Measurements from ENCODE around the gene PRR5L.

PRR5L gene

DNA sequence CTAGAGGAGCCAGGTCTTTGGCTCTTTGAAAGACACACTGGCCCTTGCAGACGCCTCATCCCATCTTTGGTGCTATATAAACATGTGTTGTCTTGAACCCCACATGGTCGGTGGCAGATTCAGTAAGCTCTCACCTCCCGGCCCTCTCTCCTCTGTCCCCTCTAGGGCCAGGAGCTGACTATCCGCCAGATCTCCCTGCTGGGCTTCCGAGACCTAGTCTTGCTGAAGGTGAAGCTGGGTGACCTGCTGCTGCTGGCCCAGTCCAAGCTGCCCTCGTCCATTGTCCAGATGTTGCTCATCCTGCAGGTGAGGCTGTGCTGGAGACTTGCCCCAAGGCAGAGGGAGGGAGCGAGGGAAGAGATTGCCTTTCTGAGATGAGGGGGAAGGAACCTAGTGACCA is 150.0 kb downstream of the PRR5L start:
- Histone ChIP-seq H3K36me3 (replicated peaks; ENCODE audit: low read depth, low read length) (peaks cover under 1% of the 10 kb centered on the region), H3K9ac (ENCODE audit: low read length) (no peak overlapping the region), H3K4me2 (ENCODE audit: low read length) (no peak overlapping the region), H3K9me3 (ENCODE audit: insufficient read depth, low read length) (peaks cover 4% of the 10 kb centered on the region; the same call in 1 of the 2 replicates), H3K4me3 (ENCODE audit: low read length) (no peak overlapping the region), H3K27me3 (ENCODE audit: low read depth, low read length) (peaks cover 9% of the 10 kb centered on the region; the same call in 1 of the 2 replicates), H3K79me2 (ENCODE audit: low read length) (no peaks in the 10 kb centered on the region), H4K20me1 (ENCODE audit: insufficient read depth, low read length) (no peaks in the 10 kb centered on the region), H3K27ac (ENCODE audit: low read length) (no peak overlapping the region), H3K4me1 (ENCODE audit: low read length) (peaks cover 21% of the 10 kb centered on the region), H2AFZ (ENCODE audit: low read depth, low read length) (no peak overlapping the region)
- TF ChIP-seq EZH2phosphoT487 (IDR thresholded peaks at IDR 0.05; ENCODE audit: low read depth): no peak
- TF ChIP-seq, protein P1, sequence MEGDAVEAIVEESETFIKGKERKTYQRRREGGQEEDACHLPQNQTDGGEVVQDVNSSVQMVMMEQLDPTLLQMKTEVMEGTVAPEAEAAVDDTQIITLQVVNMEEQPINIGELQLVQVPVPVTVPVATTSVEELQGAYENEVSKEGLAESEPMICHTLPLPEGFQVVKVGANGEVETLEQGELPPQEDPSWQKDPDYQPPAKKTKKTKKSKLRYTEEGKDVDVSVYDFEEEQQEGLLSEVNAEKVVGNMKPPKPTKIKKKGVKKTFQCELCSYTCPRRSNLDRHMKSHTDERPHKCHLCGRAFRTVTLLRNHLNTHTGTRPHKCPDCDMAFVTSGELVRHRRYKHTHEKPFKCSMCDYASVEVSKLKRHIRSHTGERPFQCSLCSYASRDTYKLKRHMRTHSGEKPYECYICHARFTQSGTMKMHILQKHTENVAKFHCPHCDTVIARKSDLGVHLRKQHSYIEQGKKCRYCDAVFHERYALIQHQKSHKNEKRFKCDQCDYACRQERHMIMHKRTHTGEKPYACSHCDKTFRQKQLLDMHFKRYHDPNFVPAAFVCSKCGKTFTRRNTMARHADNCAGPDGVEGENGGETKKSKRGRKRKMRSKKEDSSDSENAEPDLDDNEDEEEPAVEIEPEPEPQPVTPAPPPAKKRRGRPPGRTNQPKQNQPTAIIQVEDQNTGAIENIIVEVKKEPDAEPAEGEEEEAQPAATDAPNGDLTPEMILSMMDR (IDR thresholded peaks at IDR 0.05; ENCODE audit: low read depth, low read length): no peak

DNA sequence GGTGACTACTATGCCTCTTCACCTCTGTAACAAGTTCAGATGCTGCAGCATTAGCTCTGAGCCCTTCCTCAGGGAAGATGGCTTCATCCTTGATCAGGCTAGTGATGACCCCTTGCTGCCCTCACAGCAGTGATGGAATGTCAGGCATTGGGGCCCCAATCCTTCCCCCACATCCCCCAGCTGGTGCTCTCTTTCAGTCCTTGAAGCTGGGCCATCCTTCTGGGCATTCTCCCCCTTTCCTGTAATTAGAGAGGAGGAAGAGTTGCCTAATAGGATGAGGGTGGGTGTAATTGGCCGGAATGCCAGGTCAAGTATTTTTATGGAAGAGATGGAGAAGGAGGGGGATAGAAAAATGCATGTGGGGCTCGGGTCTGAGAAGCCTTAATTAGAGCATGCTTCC is 151.4 kb downstream of the PRR5L start:
- H3K9me3 ChIP-seq (ENCODE audit: insufficient read depth, low read length): no peaks in the 10 kb centered on the region
- H3K79me2 ChIP-seq (ENCODE audit: low read length): no peaks in the 10 kb centered on the region
- TF ChIP-seq, protein P1 (IDR thresholded peaks at IDR 0.05; ENCODE audit: low read depth, low read length): no peak
- TF ChIP-seq EZH2phosphoT487 (IDR thresholded peaks at IDR 0.05; ENCODE audit: low read depth): no peak
- peaks cover 10% of the 10 kb centered on the region for H3K4me1 ChIP-seq (ENCODE audit: low read length)
- H3K27me3 ChIP-seq (ENCODE audit: low read depth, low read length): peaks cover 9% of the 10 kb centered on the region; the same call in 1 of the 2 replicates
- no peak overlapping the region for H3K9ac ChIP-seq (ENCODE audit: low read length)
- no peaks in the 10 kb centered on the region for H4K20me1 ChIP-seq (ENCODE audit: insufficient read depth, low read length)
- H3K4me2 ChIP-seq (ENCODE audit: low read length): no peak overlapping the region
- H3K27ac ChIP-seq (ENCODE audit: low read length): no peak overlapping the region
- no peak overlapping the region for H2AFZ ChIP-seq (ENCODE audit: low read depth, low read length)
- H3K36me3 ChIP-seq (replicated peaks; ENCODE audit: low read depth, low read length): no peaks in the 10 kb centered on the region
- no peak overlapping the region for H3K4me3 ChIP-seq (ENCODE audit: low read length)

DNA sequence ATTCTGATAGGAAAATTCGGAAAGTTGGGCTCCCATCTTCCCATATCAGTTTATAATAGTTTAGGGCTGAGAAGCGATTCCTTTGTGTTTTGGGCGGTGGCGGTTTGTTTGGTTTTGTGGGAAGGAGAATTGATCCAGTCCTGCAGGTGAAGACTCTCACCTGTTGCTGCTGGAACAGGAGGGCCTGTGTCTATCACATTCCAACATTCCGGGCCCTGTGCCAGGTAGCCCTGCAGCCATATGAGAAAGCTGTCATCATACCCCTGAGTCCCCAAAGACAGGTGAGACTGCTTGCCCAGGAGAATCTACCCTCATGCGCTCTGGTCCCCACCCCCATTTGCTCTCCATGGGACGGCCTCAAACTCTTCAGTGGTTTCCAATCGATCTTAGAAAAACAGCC is 151.9 kb downstream of the PRR5L start:
- Histone ChIP-seq H3K4me1 (ENCODE audit: low read length) (peaks cover 10% of the 10 kb centered on the region), H3K9me3 (ENCODE audit: insufficient read depth, low read length) (no peaks in the 10 kb centered on the region), H3K27me3 (ENCODE audit: low read depth, low read length) (peaks cover 9% of the 10 kb centered on the region; the same call in 1 of the 2 replicates), H3K79me2 (ENCODE audit: low read length) (no peaks in the 10 kb centered on the region), H3K36me3 (replicated peaks; ENCODE audit: low read depth, low read length) (no peaks in the 10 kb centered on the region), H3K4me2 (ENCODE audit: low read length) (no peak overlapping the region), H3K27ac (ENCODE audit: low read length) (no peak overlapping the region), H3K4me3 (ENCODE audit: low read length) (no peak overlapping the region), H2AFZ (ENCODE audit: low read depth, low read length) (no peak overlapping the region), H3K9ac (ENCODE audit: low read length) (no peak overlapping the region), H4K20me1 (ENCODE audit: insufficient read depth, low read length) (no peaks in the 10 kb centered on the region)
- TF ChIP-seq, protein P1 (IDR thresholded peaks at IDR 0.05; ENCODE audit: low read depth, low read length): no peak
- TF ChIP-seq EZH2phosphoT487 (IDR thresholded peaks at IDR 0.05; ENCODE audit: low read depth): no peak

DNA sequence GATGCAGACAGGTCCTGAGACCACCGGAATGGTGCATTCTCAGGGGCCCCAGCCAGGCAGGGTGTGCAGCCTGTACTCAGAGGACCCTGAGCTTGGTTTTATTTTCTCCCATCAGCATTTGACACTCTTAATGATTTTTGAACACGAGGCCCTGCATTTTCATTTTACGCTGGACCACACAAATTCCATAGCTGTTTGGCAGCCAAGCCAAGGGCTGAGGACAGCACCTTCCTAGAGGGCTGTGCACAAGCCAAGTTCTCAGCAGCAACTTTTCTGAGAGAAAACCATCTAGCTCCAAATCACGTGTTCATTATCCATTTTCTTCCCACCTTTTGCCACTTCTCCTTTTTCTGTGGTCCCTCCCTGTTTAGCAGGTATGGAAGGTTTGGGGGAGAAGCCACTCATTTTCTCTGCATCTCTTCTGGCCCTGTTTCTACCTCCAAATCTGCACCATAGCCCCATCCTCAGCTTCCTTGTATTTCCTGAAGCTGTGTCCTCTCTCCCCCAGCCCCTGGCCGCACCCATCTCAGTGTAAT is 153.5 kb downstream of the PRR5L start:
- Histone ChIP-seq H3K4me2 (ENCODE audit: low read length) (peak overlapping the region; percentile 56), H3K9me3 (ENCODE audit: insufficient read depth, low read length) (no peaks in the 10 kb centered on the region), H3K4me1 (ENCODE audit: low read length) (peaks cover 21% of the 10 kb centered on the region), H3K36me3 (replicated peaks; ENCODE audit: low read depth, low read length) (no peaks in the 10 kb centered on the region), H3K79me2 (ENCODE audit: low read length) (no peaks in the 10 kb centered on the region), H2AFZ (ENCODE audit: low read depth, low read length) (peak overlapping the region; percentile 47; the same call in 1 of the 2 replicates), H3K4me3 (ENCODE audit: low read length) (peak overlapping the region; percentile 53), H3K9ac (ENCODE audit: low read length) (no peak overlapping the region; the same call in 1 of the 2 replicates), H3K27me3 (ENCODE audit: low read depth, low read length) (no peaks in the 10 kb centered on the region), H3K27ac (ENCODE audit: low read length) (no peak overlapping the region), H4K20me1 (ENCODE audit: insufficient read depth, low read length) (no peaks in the 10 kb centered on the region)
- TF ChIP-seq, protein P1 (IDR thresholded peaks at IDR 0.05; ENCODE audit: low read depth, low read length): no peak
- no peak for TF ChIP-seq EZH2phosphoT487 (IDR thresholded peaks at IDR 0.05; ENCODE audit: low read depth)
